GM18498 (cell line): ENCODE measurements around the gene AQP2.

Experiments used
- ATAC-seq: cut with Tn5 transposase; IDR thresholded peaks from one replicate; pipeline ENCODE4 v1.9.1; 2021; ENCODE audit warnings: mild to moderate bottlenecking, moderate library complexity; ENCODE audit not compliant: unreplicated experiment

AQP2 gene

GRCh38 chr12:49950273-49951251, at the start of gene AQP2:
AQP2 (plus strand) TSS chr12:49950737; CDS start chr12:49950831, 94 bp downstream.
- no peak for ATAC-seq

- no peak for ATAC-seq
Measured at GRCh38 chr12:49901026-49901425, 49.5 kb upstream of the AQP2 start.

GRCh38 chr12:49901986-49902385, 48.6 kb upstream of the AQP2 start:
- no peak for ATAC-seq

GRCh38 chr12:49902399-49903350, 47.9 kb upstream of the AQP2 start:
- no peak for ATAC-seq

- no peak for ATAC-seq
Measured at GRCh38 chr12:49903351-49903699, 47.2 kb upstream of the AQP2 start.

- no peak for ATAC-seq
Measured at GRCh38 chr12:49903700-49904423, 46.7 kb upstream of the AQP2 start, which contains the start of gene FAIM2. FAIM2 (minus strand) TSS chr12:49903900; CDS start chr12:49903792, 108 bp downstream.

GRCh38 chr12:49904601-49905000, 45.9 kb upstream of the AQP2 start:
- ATAC-seq = no peak

- no peak for ATAC-seq
Measured at GRCh38 chr12:49905718-49906314, 44.7 kb upstream of the AQP2 start.

- ATAC-seq = no peak
Measured at GRCh38 chr12:49907352-49907751, 43.2 kb upstream of the AQP2 start.

GRCh38 chr12:49909356-49909755, 41.2 kb upstream of the AQP2 start:
- ATAC-seq = no peak

GRCh38 chr12:49909826-49910225, 40.7 kb upstream of the AQP2 start:
- no peak for ATAC-seq

- no peak for ATAC-seq
Measured at GRCh38 chr12:49910331-49911212, 40.0 kb upstream of the AQP2 start.

GRCh38 chr12:49911213-49911605, 39.3 kb upstream of the AQP2 start:
- no peak for ATAC-seq

- ATAC-seq = no peak
Measured at GRCh38 chr12:49912345-49913255, 37.9 kb upstream of the AQP2 start.

GRCh38 chr12:49916129-49916919, 34.2 kb upstream of the AQP2 start:
- ATAC-seq = no peak

- no peak for ATAC-seq
Measured at GRCh38 chr12:49917166-49917787, 33.3 kb upstream of the AQP2 start.

GRCh38 chr12:49917788-49918173, 32.8 kb upstream of the AQP2 start:
- ATAC-seq = no peak
